ENCODE data around the gene GRM8.

Gene GRM8

GRCh38 chr7:127107601-127108007, 145.1 kb downstream of the GRM8 start:
- ATAC-seq = peak; percentile 72; the same call in 2 of the 3 replicates
- TF ChIP-seq BACH2 (CRISPR knock-in tag; IDR thresholded peaks at IDR 0.05; ENCODE audit: borderline replicate concordance) (no peak), SNAI2 (CRISPR knock-in tag; IDR thresholded peaks at IDR 0.05) (peak; percentile 98), ZNF8 (CRISPR knock-in tag; IDR thresholded peaks at IDR 0.05) (peak; percentile 64; the same call in 1 of the 2 replicates), PPARA (CRISPR knock-in tag; IDR thresholded peaks at IDR 0.05; ENCODE audit: borderline replicate concordance) (peak; percentile 69), ZFP30 (CRISPR knock-in tag; IDR thresholded peaks at IDR 0.05) (peak; percentile 33; the same call in 1 of the 2 replicates), TCF4 (CRISPR knock-in tag; IDR thresholded peaks at IDR 0.05; ENCODE audit: borderline replicate concordance) (peak; percentile 39; the same call in 1 of the 2 replicates), ISL1 (CRISPR knock-in tag; IDR thresholded peaks at IDR 0.05) (peak; percentile 67), POU6F1 (CRISPR knock-in tag; IDR thresholded peaks at IDR 0.05; ENCODE audit: borderline replicate concordance, low read depth) (peak; percentile 40; the same call in 1 of the 2 replicates), ESRRG (CRISPR knock-in tag; IDR thresholded peaks at IDR 0.05) (0 out of 2 replicates have a peak, but pooled peaks have one; percentile 37), GLIS3 (CRISPR knock-in tag; IDR thresholded peaks at IDR 0.05) (peak; percentile 67; the same call in 1 of the 2 replicates), ZC3H10 (CRISPR knock-in tag; IDR thresholded peaks at IDR 0.05) (no peak), TOX (CRISPR knock-in tag; IDR thresholded peaks at IDR 0.05; ENCODE audit: borderline replicate concordance) (no peak), ZNF565 (CRISPR knock-in tag; conservative IDR thresholded peaks at IDR 0.05; ENCODE audit: low read depth) (0 out of 2 replicates have a peak, but pooled peaks have one; percentile 50), ZFP3 (CRISPR knock-in tag; IDR thresholded peaks at IDR 0.05) (peak; percentile 85), CSDC2 (CRISPR knock-in tag; IDR thresholded peaks at IDR 0.05) (no peak; the same call in none of the 2 replicates), ARNTL (CRISPR knock-in tag; IDR thresholded peaks at IDR 0.05; ENCODE audit: borderline replicate concordance, low read depth) (no peak), ZNF70 (CRISPR knock-in tag; IDR thresholded peaks at IDR 0.05) (no peak), OSR1 (CRISPR knock-in tag; IDR thresholded peaks at IDR 0.05) (no peak), CREB5 (CRISPR knock-in tag; IDR thresholded peaks at IDR 0.05; ENCODE audit: low read depth) (no peak), RARB (CRISPR knock-in tag; IDR thresholded peaks at IDR 0.05) (no peak), CSRNP3 (CRISPR knock-in tag; IDR thresholded peaks at IDR 0.05) (0 out of 2 replicates have a peak, but pooled peaks have one; percentile 21)
- TF ChIP-seq, protein P1, sequence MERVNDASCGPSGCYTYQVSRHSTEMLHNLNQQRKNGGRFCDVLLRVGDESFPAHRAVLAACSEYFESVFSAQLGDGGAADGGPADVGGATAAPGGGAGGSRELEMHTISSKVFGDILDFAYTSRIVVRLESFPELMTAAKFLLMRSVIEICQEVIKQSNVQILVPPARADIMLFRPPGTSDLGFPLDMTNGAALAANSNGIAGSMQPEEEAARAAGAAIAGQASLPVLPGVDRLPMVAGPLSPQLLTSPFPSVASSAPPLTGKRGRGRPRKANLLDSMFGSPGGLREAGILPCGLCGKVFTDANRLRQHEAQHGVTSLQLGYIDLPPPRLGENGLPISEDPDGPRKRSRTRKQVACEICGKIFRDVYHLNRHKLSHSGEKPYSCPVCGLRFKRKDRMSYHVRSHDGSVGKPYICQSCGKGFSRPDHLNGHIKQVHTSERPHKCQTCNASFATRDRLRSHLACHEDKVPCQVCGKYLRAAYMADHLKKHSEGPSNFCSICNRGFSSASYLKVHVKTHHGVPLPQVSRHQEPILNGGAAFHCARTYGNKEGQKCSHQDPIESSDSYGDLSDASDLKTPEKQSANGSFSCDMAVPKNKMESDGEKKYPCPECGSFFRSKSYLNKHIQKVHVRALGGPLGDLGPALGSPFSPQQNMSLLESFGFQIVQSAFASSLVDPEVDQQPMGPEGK (CRISPR knock-in tag; IDR thresholded peaks at IDR 0.05; ENCODE audit: borderline replicate concordance) = peak; percentile 53; the same call in 1 of the 2 replicates
- TF ChIP-seq, protein P2, sequence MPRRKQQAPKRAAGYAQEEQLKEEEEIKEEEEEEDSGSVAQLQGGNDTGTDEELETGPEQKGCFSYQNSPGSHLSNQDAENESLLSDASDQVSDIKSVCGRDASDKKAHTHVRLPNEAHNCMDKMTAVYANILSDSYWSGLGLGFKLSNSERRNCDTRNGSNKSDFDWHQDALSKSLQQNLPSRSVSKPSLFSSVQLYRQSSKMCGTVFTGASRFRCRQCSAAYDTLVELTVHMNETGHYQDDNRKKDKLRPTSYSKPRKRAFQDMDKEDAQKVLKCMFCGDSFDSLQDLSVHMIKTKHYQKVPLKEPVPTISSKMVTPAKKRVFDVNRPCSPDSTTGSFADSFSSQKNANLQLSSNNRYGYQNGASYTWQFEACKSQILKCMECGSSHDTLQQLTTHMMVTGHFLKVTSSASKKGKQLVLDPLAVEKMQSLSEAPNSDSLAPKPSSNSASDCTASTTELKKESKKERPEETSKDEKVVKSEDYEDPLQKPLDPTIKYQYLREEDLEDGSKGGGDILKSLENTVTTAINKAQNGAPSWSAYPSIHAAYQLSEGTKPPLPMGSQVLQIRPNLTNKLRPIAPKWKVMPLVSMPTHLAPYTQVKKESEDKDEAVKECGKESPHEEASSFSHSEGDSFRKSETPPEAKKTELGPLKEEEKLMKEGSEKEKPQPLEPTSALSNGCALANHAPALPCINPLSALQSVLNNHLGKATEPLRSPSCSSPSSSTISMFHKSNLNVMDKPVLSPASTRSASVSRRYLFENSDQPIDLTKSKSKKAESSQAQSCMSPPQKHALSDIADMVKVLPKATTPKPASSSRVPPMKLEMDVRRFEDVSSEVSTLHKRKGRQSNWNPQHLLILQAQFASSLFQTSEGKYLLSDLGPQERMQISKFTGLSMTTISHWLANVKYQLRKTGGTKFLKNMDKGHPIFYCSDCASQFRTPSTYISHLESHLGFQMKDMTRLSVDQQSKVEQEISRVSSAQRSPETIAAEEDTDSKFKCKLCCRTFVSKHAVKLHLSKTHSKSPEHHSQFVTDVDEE (CRISPR knock-in tag; IDR thresholded peaks at IDR 0.05) = 0 out of 2 replicates have a peak, but pooled peaks have one; percentile 37

- no peak for TF ChIP-seq CSDC2 (CRISPR knock-in tag; IDR thresholded peaks at IDR 0.05)
Measured at GRCh38 chr7:127093340-127093739, 159.4 kb downstream of the GRM8 start.

More at GRCh38 chr7:127093340-127093739, 159.4 kb downstream of the GRM8 start:
- ATAC-seq = no peak
